PC-9 (cell line): ENCODE measurements around the gene CADM2. TPM values are rescaled to one million over a fixed set of nuclear protein-coding genes. Genes with fewer than 3 reads are reported as not detected.
"Not testable (repeated sequence)": the region's sequence is repeated elsewhere in the genome, so short reads cannot be mapped to it uniquely, and the experiment has no call there.

ENCODE experiments used
- BruUV-seq: library from RNA; stranded (reverse); fragments of 400-500 nt; replicated peaks from 2 replicates; lab custom pipeline; 2021; lab: Mats Ljungman, UMichigan
- CTCF ChIA-PET: fragments of 300-600 bp; sonication (Branson Sonifier 250); formaldehyde crosslinking; loops from one replicate; lab custom pipeline; 2022; ENCODE audit warnings: antibody characterized with exemption; lab: Charles Lee
- POLR2A ChIA-PET: fragments of 300-600 bp; sonication (Branson Sonifier 250); formaldehyde crosslinking; loops from one replicate; lab custom pipeline; 2022; ENCODE audit warnings: antibody characterized with exemption; ENCODE audit not compliant: unreplicated experiment; lab: Charles Lee
- DNase-seq, 2 experiments: peaks; one replicate each; pipeline versions ENCODE4 v3.0.0 to v3.0.0-alpha.2; 2015 to 2022; ENCODE audit warnings: mixed read lengths in 1 of 2
- H2AFZ ChIP-seq: fragments of 200-600 bp; sonication (generic); 2 replicates; pipeline ENCODE4 v1.8.1; 2017; ENCODE audit warnings: antibody characterized with exemption
- H3F3A ChIP-seq: fragments of 200-600 bp; sonication (generic); 2 replicates; pipeline ENCODE4 v1.8.1; 2017; ENCODE audit warnings: antibody characterized with exemption, mild to moderate bottlenecking, low read depth; ENCODE audit not compliant: insufficient read depth
- H3K27ac ChIP-seq: fragments of 200-600 bp; sonication (generic); 2 replicates; pipeline ENCODE4 v1.6.1; 2016; ENCODE audit warnings: mixed run types
- H3K27me3 ChIP-seq: fragments of 200-600 bp; sonication (generic); 2 replicates; pipeline ENCODE4 v1.6.1; 2016; ENCODE audit warnings: low read depth, mixed run types; ENCODE audit not compliant: insufficient read depth
- H3K36me3 ChIP-seq: fragments of 200-600 bp; sonication (generic); 2 replicates; pipeline ENCODE4 v1.6.1; 2016; ENCODE audit warnings: low read depth, mixed run types
- H3K4me1 ChIP-seq: fragments of 200-600 bp; sonication (generic); replicated peaks from 2 replicates; pipeline ENCODE4 v1.6.1; 2016; ENCODE audit warnings: mixed run types; ENCODE audit not compliant: insufficient read depth
- H3K4me2 ChIP-seq: fragments of 200-600 bp; sonication (generic); 2 replicates; pipeline ENCODE4 v1.6.1; 2017; ENCODE audit warnings: mixed run types
- H3K4me3 ChIP-seq: fragments of 200-600 bp; sonication (generic); 2 replicates; pipeline ENCODE4 v1.6.1; 2016; ENCODE audit warnings: mixed run types
- H3K79me2 ChIP-seq: fragments of 200-600 bp; sonication (generic); 2 replicates; pipeline ENCODE4 v1.6.1; 2017; ENCODE audit warnings: low read depth, mixed run types
- H3K9me2 ChIP-seq: fragments of 200-600 bp; sonication (generic); 2 replicates; pipeline ENCODE4 v1.8.1; 2017; ENCODE audit warnings: mild to moderate bottlenecking; ENCODE audit not compliant: insufficient read depth
- H3K9me3 ChIP-seq: fragments of 200-600 bp; sonication (generic); 2 replicates; pipeline ENCODE4 v1.8.1; 2016; ENCODE audit warnings: low read depth; ENCODE audit not compliant: insufficient read depth
- H4K20me1 ChIP-seq: fragments of 200-600 bp; sonication (generic); 2 replicates; pipeline ENCODE4 v1.8.1; 2017; ENCODE audit not compliant: insufficient read depth
- CTCF ChIP-seq: fragments of 200-600 bp; sonication (generic); conservative IDR thresholded peaks from 2 replicates; pipeline ENCODE4 v1.6.1; 2017; ENCODE audit warnings: mixed run types, antibody characterized with exemption, mild to moderate bottlenecking, moderate library complexity
- EZH2 ChIP-seq: fragments of 200-600 bp; sonication (generic); IDR thresholded peaks from 2 replicates; pipeline ENCODE4 v1.8.0; 2017; ENCODE audit warnings: antibody characterized with exemption, low read depth
- intact Hi-C: fragments of 100-400 bp; cut with micrococcal nuclease; formaldehyde crosslinking; loops from one replicate; pipeline ENCODE4 v1.10.0; 2022; ENCODE audit not compliant: unreplicated experiment
- total RNA-seq: library from RNA; stranded (reverse); gene quantifications from 2 replicates; pipeline ENCODE4 v1.2.3, GENCODE V29; 2021

The CADM2 gene
- total RNA-seq, 1 experiment from 2014 or later, result 0.59 TPM

- H3K27ac ChIP-seq, H3K4me1 ChIP-seq, H3K27me3 ChIP-seq, H3K9me2 ChIP-seq, H3K4me3 ChIP-seq, BruUV-seq, H3K9me3 ChIP-seq, H2AFZ ChIP-seq, H4K20me1 ChIP-seq, H3K4me2 ChIP-seq, intact Hi-C loops, CTCF ChIA-PET, POLR2A ChIA-PET, H3K79me2 ChIP-seq, DNase-seq, H3K36me3 ChIP-seq, H3F3A ChIP-seq: not testable (repeated sequence)
These were observed 546.2 kb downstream of the CADM2 start for GRCh38 chr3:85504785-85505511.

- H3K79me2 ChIP-seq, H3K4me1 ChIP-seq, DNase-seq, H3K9me3 ChIP-seq, POLR2A ChIA-PET, BruUV-seq, H3K27me3 ChIP-seq, H3K27ac ChIP-seq, intact Hi-C loops, H3K36me3 ChIP-seq, H2AFZ ChIP-seq, H3K9me2 ChIP-seq, H3K4me3 ChIP-seq, H3K4me2 ChIP-seq, H4K20me1 ChIP-seq, CTCF ChIA-PET, H3F3A ChIP-seq: not testable (repeated sequence)
These were observed 548.3 kb downstream of the CADM2 start for GRCh38 chr3:85507052-85507451.

GRCh38 chr3:85508659-85509058, 549.9 kb downstream of the CADM2 start:
- no peak for DNase-seq
- no peaks in the 10 kb centered on the region for H3K79me2 ChIP-seq
- H3K27ac ChIP-seq, result no peak overlapping the region
- H3K36me3 ChIP-seq, result no peaks in the 10 kb centered on the region
- H3K4me2 ChIP-seq, result no peak overlapping the region
- intact Hi-C loops, result no loop called here
- H3K9me2 ChIP-seq, result no peaks in the 10 kb centered on the region
- no peaks in the 10 kb centered on the region for H3K9me3 ChIP-seq
- no peaks in the 10 kb centered on the region; the same call in 1 of the 2 replicates for H3K4me1 ChIP-seq
- ChIA-PET CTCF (no interaction called here), POLR2A (no interaction called here)
- H4K20me1 ChIP-seq, result no peaks in the 10 kb centered on the region
- H3F3A ChIP-seq, result no peaks in the 10 kb centered on the region
- H2AFZ ChIP-seq, result no peak overlapping the region
- BruUV-seq, result no TSS peak
- no peak for TF ChIP-seq CTCF
- no peak for TF ChIP-seq EZH2
- no peak overlapping the region for H3K4me3 ChIP-seq
- no peaks in the 10 kb centered on the region for H3K27me3 ChIP-seq

- H3K27me3 ChIP-seq, result no peaks in the 10 kb centered on the region
- DNase-seq, result no peak
- H3K4me1 ChIP-seq, result no peaks in the 10 kb centered on the region; the same call in 1 of the 2 replicates
- H3K79me2 ChIP-seq, result no peaks in the 10 kb centered on the region
- ChIA-PET POLR2A (no interaction called here), CTCF (no interaction called here)
- H3K4me3 ChIP-seq, result no peak overlapping the region
- no peaks in the 10 kb centered on the region for H3F3A ChIP-seq
- H2AFZ ChIP-seq, result no peak overlapping the region
- no peaks in the 10 kb centered on the region for H3K36me3 ChIP-seq
- BruUV-seq, result no TSS peak
- H4K20me1 ChIP-seq, result no peaks in the 10 kb centered on the region
- H3K9me3 ChIP-seq, result no peaks in the 10 kb centered on the region
- no peaks in the 10 kb centered on the region for H3K9me2 ChIP-seq
- intact Hi-C loops, result no loop called here
- no peak overlapping the region for H3K4me2 ChIP-seq
- no peak for TF ChIP-seq CTCF
- TF ChIP-seq EZH2, result no peak
- no peak overlapping the region for H3K27ac ChIP-seq
These were observed 557.4 kb downstream of the CADM2 start for GRCh38 chr3:85516146-85516545.
